Jurkat, Clone E6-1 (cell line): ENCODE measurements around the gene ABHD16A.

Source experiments
- DNase-seq: peaks from one replicate; pipeline ENCODE4 v3.0.0-alpha.2; 2011; ENCODE audit warnings: low read depth, low spot score
- H3K4me3 ChIP-seq: 2 replicates; pipeline ENCODE4 v1.5.1; 2011; ENCODE audit warnings: mild to moderate bottlenecking, low read length, control low read depth, moderate library complexity

Gene ABHD16A

DNA sequence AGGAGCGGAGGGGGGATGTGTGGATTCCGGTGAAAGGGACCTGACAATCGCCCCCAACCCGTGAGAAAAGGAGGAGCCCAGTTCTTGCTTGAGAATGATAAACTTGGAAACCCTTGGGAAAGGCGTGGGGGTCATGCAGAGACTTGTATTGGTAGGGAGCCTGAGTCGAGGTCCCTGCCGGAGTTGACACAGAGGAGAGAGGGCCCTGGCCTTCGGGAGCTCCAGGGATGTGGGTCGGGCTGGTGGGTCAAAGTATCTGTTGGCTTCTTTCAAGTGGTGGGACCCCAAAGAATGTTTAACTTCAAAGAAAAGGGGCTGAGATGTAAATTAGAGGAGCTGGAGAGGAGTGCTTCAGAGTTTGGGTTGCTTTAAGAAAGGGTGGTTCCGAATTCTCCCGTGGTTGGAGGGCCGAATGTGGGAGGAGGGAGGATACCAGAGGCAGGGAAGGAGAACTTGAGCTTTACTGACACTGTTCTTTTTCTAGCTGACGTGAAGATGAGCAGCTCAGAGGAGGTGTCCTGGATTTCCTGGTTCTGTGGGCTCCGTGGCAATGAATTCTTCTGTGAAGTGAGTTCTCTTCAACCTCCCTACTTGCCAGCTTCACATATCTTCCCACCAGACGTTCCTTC, 36.7 kb downstream of the ABHD16A start:
- no peak for DNase-seq

DNA sequence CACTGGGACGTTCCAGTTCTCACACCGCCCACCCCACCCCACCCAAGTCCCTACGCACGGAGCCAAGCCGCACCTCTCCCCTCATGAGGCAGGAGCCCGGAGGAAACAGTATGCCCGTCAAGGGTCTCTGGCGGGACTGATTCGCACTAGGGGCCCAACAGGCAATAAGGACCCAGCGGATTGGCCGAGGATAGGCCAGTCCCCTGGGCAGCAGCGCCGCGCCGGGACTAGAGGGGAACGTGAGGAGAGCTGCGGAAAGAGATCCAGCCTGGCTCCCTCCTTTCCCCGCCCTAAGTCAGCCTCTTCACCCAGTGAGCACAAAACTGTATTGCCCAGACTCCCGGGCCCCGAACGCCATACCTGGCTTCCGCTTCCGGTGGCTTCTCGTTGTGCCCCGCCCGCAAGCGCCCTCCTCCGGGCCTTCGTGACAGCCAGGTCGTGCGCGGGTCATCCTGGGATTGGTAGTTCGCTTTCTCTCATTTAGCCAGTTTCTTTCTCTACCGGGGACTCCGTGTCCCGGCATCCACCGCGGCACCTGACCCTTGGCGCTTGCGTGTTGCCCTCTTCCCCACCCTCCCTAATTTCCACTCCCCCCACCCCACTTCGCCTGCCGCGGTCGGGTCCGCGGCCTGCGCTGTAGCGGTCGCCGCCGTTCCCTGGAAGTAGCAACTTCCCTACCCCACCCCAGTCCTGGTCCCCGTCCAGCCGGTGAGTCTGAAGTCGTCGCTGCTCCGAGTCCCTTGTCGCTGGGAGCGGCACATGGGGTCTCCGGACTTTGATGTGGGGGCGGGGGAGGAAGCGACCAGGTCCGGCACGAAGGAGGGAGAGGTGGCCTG, 37.4 kb downstream of the ABHD16A start, which contains the start of gene CSNK2B:
Gene CSNK2B (plus strand): TSS at position 580 of the 836 bp plus-strand sequence. CDS start 752 bp downstream, outside the sequence.
- DNase-seq: peak; percentile 98
- peak within 1 kb of the TSS; percentile 98 for H3K4me3 ChIP-seq

More for the DNA sequence above, 36.7 kb downstream of the ABHD16A start:
- H3K4me3 ChIP-seq: peak overlapping the region; percentile 98

DNA sequence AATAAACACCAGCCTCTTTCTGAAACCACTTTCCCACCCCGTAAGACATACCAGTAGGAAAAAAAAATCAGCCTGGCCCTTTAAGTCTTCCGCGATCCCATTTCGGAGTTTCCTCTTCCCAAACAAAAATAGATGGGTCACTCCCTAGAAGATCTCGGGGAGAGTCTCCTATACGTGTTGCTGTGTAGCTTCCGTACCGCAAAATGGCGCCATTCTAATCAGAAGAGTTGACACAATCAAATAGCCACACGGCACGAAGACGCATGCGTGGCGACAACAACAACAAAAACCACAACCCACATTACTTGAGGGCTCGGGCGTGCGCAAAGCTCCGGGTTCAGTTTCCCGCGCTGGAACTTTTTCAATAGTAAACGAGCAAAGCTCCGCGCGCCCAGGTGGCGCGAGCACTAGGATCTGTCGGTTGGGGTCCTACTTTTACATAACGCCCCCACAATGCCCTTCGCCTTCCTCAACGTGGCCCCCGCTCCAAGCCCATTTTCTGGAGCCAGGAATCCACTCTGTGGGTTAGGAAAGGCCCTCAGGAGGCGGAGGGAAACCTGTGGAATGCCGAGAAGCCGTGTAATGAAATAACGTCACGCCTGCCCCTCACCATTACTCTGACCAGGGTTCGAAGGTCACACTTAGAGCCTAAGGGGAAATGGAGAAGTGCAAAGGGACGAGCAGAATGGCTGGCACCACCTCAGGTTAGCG, 38.2 kb downstream of the ABHD16A start, which contains the start of gene GPANK1:
Gene GPANK1 (minus strand): TSS at position 208 of the 711 bp plus-strand sequence. CDS start 519 bp downstream, outside the sequence.
- peak within 1 kb of the TSS; percentile 98 for H3K4me3 ChIP-seq
- peak; percentile 99 for DNase-seq

DNA sequence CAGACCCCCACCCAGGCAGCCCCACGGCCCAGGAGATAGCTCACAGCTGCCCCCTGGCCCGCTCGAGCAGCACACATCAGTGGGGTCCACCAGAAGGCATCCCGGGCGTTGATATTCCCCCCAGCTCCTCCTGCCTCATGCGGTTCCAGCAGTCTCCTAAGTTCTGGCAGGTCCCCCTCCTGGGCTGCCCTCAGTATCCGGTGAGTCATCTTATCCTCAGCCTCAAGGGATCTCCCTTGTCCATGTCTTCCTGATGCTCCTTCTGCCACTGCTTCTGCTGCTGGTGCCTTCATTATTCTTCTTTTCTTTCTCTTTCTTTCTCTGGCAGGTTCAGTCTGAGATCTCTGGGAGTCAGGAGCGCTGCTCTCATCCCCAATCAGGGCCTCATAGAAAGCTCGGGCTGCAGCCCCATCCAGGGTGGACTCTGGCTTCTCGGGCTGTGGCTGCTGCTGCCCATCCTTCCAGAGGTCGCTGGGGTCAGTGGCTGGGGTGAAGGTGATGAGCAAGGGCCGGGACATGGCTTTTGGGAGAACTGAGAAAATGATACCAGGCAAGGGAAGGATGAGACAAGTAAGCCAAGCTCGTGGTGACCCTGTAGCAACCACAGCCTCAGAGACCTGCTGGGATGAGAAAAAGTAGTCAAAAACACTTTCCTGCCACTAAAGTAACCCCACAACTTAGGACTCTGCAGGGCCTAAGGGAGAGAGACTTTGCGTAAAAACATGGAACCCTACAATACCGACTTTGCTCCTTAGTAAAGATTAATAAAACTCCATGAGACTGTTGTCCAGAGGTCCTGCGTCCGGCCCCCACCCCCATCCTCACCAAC, 38.9 kb downstream of the ABHD16A start:
- DNase-seq: no peak

DNA sequence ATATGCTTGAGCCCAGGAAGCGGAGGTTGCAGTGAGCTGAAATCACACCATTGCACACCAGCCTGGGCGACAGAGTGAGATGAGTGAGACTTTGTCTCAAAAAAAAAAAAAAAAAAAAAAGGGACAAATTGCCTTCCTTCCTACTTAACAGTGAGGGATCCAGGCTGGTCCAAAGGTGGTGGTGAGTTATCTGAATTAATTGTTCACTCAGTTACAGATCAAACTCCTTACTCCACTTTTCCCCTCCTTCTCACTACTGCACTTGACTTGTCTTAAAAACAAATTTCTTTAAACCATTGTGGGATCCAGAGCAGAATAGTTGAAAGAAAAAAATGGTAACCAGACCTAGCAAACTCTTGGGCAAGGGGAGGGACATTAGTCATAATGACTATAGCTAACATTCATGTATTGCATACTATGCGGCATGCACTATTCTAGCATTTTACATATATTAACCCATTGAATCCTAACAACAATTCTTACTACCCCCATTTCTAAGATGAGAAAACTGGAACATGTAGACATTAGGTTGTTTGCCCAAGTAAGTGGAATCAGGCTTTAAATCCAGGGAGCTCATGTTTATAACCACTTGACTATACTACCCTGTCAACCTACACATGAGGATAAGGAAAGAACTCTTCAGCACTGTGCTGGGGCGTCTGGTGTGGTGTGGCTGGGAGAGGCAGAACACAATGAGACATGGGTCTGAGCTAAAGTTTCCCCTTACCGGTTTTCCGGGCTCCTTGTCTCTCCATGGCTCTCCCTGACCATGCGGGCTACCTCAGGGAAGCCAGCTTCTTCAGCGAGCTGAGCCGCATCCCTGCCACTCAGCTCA, 39.8 kb downstream of the ABHD16A start:
- no peak for DNase-seq
- peak overlapping the region; percentile 98 for H3K4me3 ChIP-seq

More for the DNA sequence above, 38.9 kb downstream of the ABHD16A start:
- peak overlapping the region; percentile 98 for H3K4me3 ChIP-seq

DNA sequence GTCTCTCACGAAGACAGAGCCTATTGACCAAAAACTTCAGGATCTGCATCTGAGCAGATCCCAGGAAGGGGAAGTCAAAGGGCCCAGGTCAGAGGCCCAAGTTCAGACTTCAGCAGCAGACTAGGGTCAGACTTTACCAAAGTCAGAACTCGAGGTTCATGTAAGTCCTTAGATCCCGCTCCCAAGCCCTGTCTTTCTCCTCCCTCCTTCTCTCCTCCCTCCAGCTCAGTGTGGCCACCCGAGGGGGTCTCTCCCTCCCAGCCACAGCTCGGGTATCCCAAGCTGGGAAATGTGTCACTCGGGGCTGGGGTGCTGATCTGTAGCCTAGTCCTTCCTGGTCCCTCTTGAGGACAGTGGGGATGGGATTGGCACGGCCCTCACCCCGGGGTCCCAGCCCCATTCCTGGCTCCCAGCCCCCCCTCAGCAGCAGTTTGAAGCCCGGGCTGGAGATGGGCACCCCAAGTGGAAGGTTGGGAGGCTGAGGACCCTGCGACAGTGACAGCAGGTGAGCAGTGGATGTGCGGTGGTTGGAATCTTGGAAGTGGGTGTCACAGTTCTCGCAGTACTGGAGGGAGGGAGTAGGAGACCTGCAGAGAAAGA, 40.9 kb downstream of the ABHD16A start:
- no peak for DNase-seq
- no peak overlapping the region for H3K4me3 ChIP-seq

DNA sequence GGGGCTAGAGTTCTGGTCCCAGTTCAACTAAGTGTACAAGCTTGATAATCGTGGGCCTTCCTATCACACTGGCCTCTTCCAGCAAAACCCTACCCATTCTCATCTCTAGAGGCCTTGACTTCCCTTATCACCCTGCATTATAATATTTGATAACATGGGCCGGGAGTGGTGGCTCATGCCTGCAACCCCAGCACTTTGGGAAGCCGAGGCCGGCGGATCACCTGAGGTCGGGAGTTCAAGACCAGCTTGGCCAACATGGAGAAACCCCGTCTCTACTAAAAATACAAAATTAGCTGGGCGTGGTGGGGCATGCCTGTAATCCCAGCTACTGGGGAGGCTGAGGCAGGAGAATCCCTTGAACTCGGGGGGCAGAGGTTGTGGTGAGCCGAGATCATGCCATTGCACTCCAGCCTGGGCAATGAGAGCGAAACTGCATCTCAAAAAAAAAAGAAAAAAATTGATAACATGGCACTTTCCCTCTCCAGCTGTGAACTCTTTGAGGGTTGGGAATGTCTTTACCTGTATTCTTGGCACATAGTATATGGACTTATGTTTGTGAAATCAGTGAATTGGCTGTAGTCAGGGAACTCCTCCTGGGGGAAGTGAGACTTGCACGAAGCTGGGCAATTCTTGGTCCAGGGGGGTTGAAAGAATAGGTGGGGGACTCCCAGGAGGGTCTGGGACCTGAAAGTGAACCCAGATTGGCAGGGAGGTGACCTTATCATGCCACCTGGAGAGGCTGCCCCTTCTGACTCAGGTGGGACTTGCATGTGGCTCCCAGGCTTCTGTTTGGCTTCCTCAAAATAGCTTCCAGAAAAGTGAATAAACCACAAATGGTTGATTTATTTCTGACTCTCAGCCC, 41.6 kb downstream of the ABHD16A start:
- peak overlapping the region; percentile 88 for H3K4me3 ChIP-seq
- no peak for DNase-seq

DNA sequence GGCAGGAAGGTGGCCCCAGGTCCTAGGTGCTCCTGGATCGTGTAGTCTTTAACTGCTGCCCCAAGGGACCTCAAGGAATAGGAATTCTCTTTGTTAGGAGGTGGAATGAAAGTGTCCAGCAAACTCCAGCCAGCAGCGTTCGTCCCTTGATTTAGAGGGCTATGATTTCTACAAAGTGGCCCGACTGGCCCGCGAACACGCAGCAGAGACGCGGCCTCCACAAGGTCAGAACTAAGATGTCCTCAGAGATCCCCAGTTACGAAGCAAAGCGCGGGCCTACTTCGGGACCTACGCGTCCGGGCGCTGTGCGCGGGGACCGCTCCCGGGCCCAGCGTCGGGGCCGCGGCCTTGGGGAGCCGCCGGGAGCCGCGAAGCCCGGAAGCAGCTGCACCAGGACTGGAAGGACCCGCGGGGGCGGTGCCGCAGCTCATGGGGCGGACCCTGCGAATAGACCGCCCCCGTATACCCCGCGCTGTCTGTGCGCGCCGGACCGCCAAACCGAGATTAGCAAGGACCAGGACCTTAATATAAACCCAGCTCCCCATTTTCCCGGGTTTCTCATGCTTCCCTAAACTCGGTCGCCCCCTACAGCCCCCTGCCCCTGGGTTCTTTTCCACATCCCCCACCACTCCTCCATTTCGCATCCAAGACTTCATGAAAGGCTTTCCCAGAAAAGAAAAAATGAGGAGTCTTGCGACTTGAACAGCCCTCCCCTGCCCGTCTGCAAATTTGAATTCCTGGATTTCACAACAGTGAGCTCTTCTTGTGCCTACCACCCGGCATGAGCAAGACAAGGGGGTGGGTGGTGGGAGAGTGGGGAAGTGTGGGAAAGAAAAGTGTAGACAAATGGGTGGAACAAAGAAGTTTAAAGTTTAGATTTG, 42.5 kb downstream of the ABHD16A start, which contains the start of gene C6orf47:
Gene C6orf47 (minus strand): TSS at position 398 of the 881 bp plus-strand sequence. CDS start 831 bp downstream, outside the sequence.
- H3K4me3 ChIP-seq: peak within 1 kb of the TSS; percentile 88
- peak; percentile 73 for DNase-seq

DNA sequence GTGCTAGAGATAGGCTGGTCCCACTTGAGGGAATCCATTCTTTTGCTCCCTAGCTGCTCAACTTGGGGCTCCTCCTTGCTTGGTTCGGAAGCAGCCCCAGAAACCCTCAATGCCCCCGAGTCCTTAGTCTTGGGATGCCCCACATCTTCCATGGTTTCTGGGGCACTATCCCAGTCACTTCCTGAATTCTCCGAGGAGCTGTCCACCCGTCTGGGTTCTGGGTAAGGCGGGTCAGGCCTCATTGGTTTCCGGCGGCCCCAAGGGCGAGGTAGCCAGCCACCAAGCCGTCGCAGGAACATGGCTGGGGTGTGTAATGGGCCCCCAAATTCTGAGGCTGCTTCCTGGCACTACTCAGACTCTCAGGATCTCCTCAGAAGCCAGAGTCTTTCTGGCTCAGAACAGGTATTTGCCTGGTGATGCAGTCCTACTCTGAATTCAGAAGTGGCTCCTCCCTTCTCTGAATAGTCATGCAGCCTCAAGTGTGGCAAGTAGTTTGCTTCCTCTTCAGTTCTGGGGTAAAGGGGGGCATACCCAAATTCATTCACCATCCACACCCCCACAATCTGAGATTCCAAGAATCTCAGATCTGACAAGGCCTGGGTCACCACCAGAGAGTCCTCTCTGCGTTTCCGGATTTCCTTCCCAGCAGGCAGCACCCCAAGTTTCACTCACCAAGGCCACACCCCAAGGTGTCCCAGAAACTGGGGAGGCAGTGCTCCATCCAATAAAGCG, 43.3 kb downstream of the ABHD16A start:
- H3K4me3 ChIP-seq: peak overlapping the region; percentile 88
- no peak for DNase-seq

DNA sequence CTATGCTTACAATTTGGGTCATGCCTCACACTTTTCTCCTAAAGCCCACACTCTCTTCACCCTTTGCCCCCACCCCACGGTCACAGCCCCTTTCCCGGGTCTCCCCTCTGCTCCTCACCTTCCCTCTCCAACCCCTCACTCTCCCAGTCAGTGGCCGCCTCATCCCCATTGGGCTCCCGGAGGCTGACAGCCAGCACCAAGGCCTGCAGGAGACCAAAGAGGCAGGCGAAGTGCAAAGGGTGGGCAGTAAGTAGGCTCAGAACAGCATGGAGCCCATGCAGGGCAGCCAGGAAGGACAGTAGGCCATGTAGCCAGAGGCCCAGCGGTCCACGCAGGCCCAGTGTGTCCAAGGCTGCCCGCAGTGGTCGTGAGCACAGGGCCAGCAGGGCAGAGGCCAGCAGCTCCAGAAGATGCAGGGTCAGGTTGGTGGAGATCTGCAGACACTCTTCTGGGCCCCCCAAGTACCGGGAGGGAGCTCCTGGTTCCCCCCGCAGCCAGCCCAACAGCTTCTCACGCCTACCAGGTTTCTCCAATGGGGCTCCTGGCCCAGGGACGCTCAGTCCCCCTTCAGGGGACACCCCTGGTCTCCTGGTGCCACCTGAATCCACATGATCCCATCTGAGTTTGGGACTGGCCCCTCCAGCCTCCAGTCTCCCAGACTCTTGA, 44.0 kb downstream of the ABHD16A start:
- peak overlapping the region; percentile 88 for H3K4me3 ChIP-seq
- DNase-seq: no peak

DNA sequence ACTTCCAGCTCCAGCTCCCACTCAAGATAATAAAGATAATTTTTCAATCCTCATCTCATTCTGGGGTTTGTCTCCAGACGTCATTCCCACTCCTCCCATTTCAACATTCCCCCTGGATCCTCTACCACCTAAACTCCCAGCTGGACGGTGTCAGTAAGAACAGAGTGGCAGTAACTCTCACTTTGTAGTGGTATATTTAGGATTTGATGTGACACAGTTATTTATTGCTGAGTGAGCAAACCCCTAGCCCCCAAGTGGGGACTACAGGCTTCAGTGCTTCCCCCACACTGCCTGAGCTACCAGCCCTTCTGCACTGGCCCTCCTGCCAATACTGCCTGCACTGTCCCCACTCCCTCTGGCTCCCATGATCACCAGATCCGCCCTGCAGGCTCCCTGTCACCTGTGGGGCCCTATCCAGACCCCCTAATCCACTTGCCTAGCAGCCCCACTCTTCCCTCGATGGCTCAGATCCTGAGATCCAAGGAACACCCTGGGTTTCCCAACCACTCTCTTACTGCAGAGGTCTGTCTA, 44.9 kb downstream of the ABHD16A start:
- H3K4me3 ChIP-seq: no peak overlapping the region
- no peak for DNase-seq

DNA sequence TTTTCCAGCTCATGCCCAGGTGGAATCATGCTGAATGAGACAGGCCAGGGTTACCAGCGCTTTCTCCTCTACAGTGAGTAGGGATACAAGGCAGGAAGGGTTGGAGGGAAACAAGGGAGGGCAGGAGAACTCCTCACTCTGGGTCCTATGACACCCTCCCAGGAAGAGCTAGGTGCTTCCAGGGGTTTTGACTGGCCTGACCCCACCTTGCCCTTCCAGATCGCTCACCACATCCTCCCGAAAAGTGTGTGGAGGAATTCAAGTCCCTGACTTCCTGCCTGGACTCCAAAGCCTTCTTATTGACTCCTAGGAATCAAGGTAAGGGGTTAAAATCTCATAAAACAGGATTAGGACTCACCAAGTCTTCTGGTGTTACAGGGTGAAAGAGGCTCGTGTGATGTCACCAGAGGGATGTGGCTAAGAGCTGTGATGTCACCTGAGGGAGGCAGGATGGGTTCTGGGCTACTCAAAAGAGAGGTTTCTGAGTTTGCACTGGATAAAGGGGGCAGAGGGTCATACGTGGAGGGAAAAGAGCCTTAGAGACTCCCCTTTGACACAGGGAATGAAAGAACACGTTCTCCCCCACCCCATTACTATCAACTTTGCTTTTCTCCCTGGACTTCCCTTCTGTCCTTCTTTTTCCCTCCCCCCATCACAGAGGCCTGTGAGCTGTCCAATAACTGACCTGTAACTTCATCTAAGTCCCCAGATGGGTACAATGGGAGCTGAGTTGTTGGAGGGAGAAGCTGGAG, 45.5 kb downstream of the ABHD16A start:
- no peak overlapping the region for H3K4me3 ChIP-seq
- no peak for DNase-seq

DNA sequence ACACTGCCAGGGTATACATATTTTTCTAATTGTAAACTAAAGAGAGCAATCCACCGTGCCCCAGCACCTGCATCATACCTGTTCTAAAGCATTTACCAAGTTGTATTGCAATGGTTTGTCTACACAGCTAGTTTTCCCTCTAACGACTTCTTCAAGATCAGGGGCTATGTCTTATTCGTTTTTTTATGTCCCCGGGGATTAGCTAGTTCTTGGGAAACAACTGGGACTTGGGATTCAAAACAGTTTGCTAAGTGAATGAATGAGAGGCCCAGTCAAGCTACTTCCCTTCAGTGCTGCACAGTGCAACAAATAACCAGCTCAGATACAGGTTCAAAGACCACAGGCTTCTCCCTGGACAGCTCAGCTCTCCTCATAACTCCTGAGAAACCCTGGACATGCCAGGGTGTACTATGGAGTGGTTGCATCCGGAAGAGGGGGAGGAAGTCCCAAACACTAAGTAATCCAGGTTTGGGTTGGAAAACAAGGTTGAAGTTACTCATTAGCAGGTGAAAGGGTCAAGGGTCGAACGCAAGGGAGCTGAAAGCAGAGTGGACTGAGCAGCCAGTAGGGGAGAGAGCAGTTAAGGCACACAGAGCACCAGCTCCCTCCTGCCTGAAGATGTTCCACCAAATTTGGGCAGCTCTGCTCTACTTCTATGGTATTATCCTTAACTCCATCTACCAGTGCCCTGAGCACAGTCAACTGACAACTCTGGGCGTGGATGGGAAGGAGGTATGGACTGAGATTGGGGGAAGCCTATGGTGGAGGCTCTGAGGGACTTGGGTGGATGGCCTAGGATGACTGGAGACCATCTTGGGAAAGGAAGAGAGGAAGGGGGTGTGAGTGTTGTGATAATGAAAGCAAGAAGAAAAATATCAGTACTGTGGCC, 47.5 kb downstream of the ABHD16A start, which contains the start of gene APOM:
Gene APOM (plus strand): TSS at position 546 of the 889 bp plus-strand sequence. CDS start 73 bp downstream, at position 619.
- H3K4me3 ChIP-seq: no peak within 1 kb of the TSS
- no peak for DNase-seq
